WTC11 (cell line): Measurements from ENCODE around the gene ZNF519. TPM values are rescaled to one million over a fixed set of nuclear protein-coding genes. Genes with fewer than 3 reads are reported as not detected.

Experiments used
- ATAC-seq: fragments of 200-7000 bp; cut with Tn5 transposase; 2 replicates; pipeline ENCODE4 v1.10.0; 2021; ENCODE audit warnings: mild to moderate bottlenecking, moderate library complexity
- CTCF ChIA-PET: fragments of 300-600 bp; sonication (Branson Sonifier 250); formaldehyde crosslinking; loops from one replicate; lab custom pipeline; 2021; ENCODE audit warnings: antibody characterized with exemption; lab: Charles Lee
- POLR2A ChIA-PET: fragments of 350-600 bp; sonication (Branson Sonifier 250); formaldehyde crosslinking; loops from one replicate; lab custom pipeline; 2021; ENCODE audit warnings: antibody characterized with exemption; lab: Charles Lee
- DNase-seq: peaks from one replicate; pipeline ENCODE4 v3.0.0; 2021; ENCODE audit warnings: low spot score
- H3K27ac Mint-ChIP-seq: 2 replicates; pipeline ENCODE4 v1.8.0; 2021; ENCODE audit warnings: mixed read lengths
- H3K27me3 Mint-ChIP-seq: 2 replicates; pipeline ENCODE4 v1.8.0; 2021; ENCODE audit warnings: low read depth, mild to moderate bottlenecking, moderate library complexity, mixed read lengths
- H3K36me3 Mint-ChIP-seq: 2 replicates; pipeline ENCODE4 v1.8.0; 2021; ENCODE audit warnings: mixed read lengths
- H3K4me1 Mint-ChIP-seq: 2 replicates; pipeline ENCODE4 v1.8.0; 2022; ENCODE audit warnings: mixed read lengths
- H3K4me3 Mint-ChIP-seq: 2 replicates; pipeline ENCODE4 v1.8.0; 2021; ENCODE audit warnings: mild to moderate bottlenecking, moderate library complexity, mixed read lengths
- H3K9me3 Mint-ChIP-seq: 2 replicates; pipeline ENCODE4 v1.8.0; 2021; ENCODE audit warnings: mixed read lengths
- ATF2 ChIP-seq: sonication (generic); formaldehyde crosslinking; IDR thresholded peaks from 2 replicates; pipeline ENCODE4 v1.8.1; 2022; ENCODE audit warnings: low read depth, missing genetic modification reagents, borderline replicate concordance
- CTCF ChIP-seq: fragments of 200-600 bp; IDR thresholded peaks from 2 replicates; pipeline ENCODE4 v1.8.0; 2022; ENCODE audit warnings: antibody characterized with exemption
- ESRRA ChIP-seq: sonication (generic); formaldehyde crosslinking; IDR thresholded peaks from 2 replicates; pipeline ENCODE4 v1.8.1; 2022; ENCODE audit warnings: mild to moderate bottlenecking, missing genetic modification reagents, borderline replicate concordance
- FOXJ3 ChIP-seq: sonication (generic); formaldehyde crosslinking; IDR thresholded peaks from 2 replicates; pipeline ENCODE4 v1.9.0; 2021; ENCODE audit warnings: missing genetic modification reagents, mild to moderate bottlenecking, borderline replicate concordance
- GABPB1 ChIP-seq: sonication (generic); formaldehyde crosslinking; IDR thresholded peaks from 2 replicates; pipeline ENCODE4 v1.8.1; 2023; ENCODE audit warnings: mild to moderate bottlenecking, missing genetic modification reagents
- IRF2 ChIP-seq: sonication (generic); formaldehyde crosslinking; IDR thresholded peaks from 2 replicates; pipeline ENCODE4 v1.8.0; 2022; ENCODE audit warnings: low read depth, missing genetic modification reagents, borderline replicate concordance
- TCF7 ChIP-seq: sonication (generic); formaldehyde crosslinking; IDR thresholded peaks from 2 replicates; pipeline ENCODE4 v1.8.0; 2022; ENCODE audit warnings: mild to moderate bottlenecking, low read depth, missing genetic modification reagents, moderate library complexity
- TP53 ChIP-seq: sonication (generic); formaldehyde crosslinking; IDR thresholded peaks from 2 replicates; pipeline ENCODE4 v1.8.1; 2023; ENCODE audit warnings: mild to moderate bottlenecking, missing genetic modification reagents
- USF2 ChIP-seq: sonication (generic); formaldehyde crosslinking; IDR thresholded peaks from 2 replicates; pipeline ENCODE4 v1.8.1; 2023; ENCODE audit warnings: mild to moderate bottlenecking, missing genetic modification reagents, moderate library complexity
- ZNF121 ChIP-seq: sonication (generic); formaldehyde crosslinking; IDR thresholded peaks from 2 replicates; pipeline ENCODE4 v1.8.0; 2023; ENCODE audit warnings: missing genetic modification reagents
- ZNF396 ChIP-seq: fragments of 250-450 bp; sonication (Bioruptor Pico); IDR thresholded peaks from 2 replicates; pipeline ENCODE4 v1.8.0; 2021; ENCODE audit warnings: mild to moderate bottlenecking, moderate library complexity, borderline replicate concordance
- ZNF532 ChIP-seq: fragments of 250-450 bp; sonication (Bioruptor Pico); IDR thresholded peaks from 2 replicates; pipeline ENCODE4 v1.9.0; 2021; ENCODE audit warnings: mild to moderate bottlenecking, borderline replicate concordance
- total RNA-seq: library from RNA; stranded (reverse); gene quantifications from 3 replicates; pipeline ENCODE4 v1.2.3, GENCODE V29; 2021
- TF ChIP-seq, protein P1 (sequence below): sonication (generic); formaldehyde crosslinking; conservative IDR thresholded peaks from 2 replicates; pipeline ENCODE4 v1.8.1; 2022; ENCODE audit warnings: mild to moderate bottlenecking, missing genetic modification reagents
- TF ChIP-seq, protein P2 (sequence below): fragments of 250-450 bp; sonication (Bioruptor Pico); IDR thresholded peaks from 2 replicates; pipeline ENCODE4 v2.1.2; 2022; ENCODE audit warnings: mild to moderate bottlenecking, moderate library complexity

The ZNF519 gene
- total RNA-seq, 1 experiment from 2014 or later = 32.1 TPM

DNA sequence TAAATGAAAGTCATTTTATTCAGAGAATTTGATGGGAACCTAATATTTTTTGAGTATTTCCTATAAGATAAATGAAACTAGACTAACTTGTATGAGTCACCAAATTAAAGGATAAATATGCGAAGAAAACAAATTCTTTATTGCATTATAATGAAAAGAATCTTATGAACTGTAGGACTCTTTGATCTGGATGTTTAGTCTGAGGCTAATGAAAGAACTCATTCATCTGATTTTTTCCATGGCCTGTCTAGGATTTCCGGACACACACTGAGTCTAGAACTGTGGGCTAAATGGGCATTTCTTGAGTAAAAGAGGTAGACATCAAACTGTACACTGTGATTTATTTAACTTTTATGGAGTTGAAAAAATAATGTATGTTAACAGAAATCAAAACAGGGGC, 43.0 kb downstream of the ZNF519 start:
- no peak for DNase-seq
- POLR2A ChIA-PET = no interaction called here
- CTCF ChIA-PET = interaction anchor here (1.5 kb wide), 1 partner anchor 15 kb away, joined by 5 read pairs; no protein-coding TSS in a partner anchor
- TF ChIP-seq, protein P1, sequence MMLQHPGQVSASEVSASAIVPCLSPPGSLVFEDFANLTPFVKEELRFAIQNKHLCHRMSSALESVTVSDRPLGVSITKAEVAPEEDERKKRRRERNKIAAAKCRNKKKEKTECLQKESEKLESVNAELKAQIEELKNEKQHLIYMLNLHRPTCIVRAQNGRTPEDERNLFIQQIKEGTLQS (CRISPR knock-in tag) = no peak
- TF ChIP-seq TCF7 (CRISPR knock-in tag) (no peak), TP53 (CRISPR knock-in tag) (no peak), ATF2 (CRISPR knock-in tag) (no peak), USF2 (CRISPR knock-in tag) (no peak), GABPB1 (CRISPR knock-in tag) (no peak)
- Mint-ChIP-seq H3K4me3 (no peak overlapping the region), H3K4me1 (peaks cover 23% of the 10 kb centered on the region), H3K27me3 (no peaks in the 10 kb centered on the region), H3K27ac (no peak overlapping the region), H3K36me3 (no peaks in the 10 kb centered on the region), H3K9me3 (peaks cover 3% of the 10 kb centered on the region; the same call in 1 of the 2 replicates)
- no peak for ATAC-seq

- H3K36me3 Mint-ChIP-seq = no peaks in the 10 kb centered on the region
- TF ChIP-seq ESRRA (CRISPR knock-in tag) = no peak
- peak; percentile 66 for TF ChIP-seq CTCF
- peak; percentile 56; the same call in 1 of the 2 replicates for TF ChIP-seq ZNF121 (CRISPR knock-in tag)
- ChIA-PET POLR2A (no interaction called here), CTCF (interaction anchor here (0.6 to 5.7 kb wide), 20 partner anchors 13 to 279 kb away, joined by 3 to 68 read pairs (median 4); partner anchors contain the start of gene MC5R)
- H3K4me3 Mint-ChIP-seq = no peak overlapping the region
- H3K4me1 Mint-ChIP-seq = peaks cover 10% of the 10 kb centered on the region
- ATAC-seq (peak; percentile 88), DNase-seq (peak; percentile 47)
- H3K9me3 Mint-ChIP-seq = no peaks in the 10 kb centered on the region
- no peaks in the 10 kb centered on the region for H3K27me3 Mint-ChIP-seq
- H3K27ac Mint-ChIP-seq = no peak overlapping the region
Measured at GRCh38 chr18:14086458-14087231, 45.6 kb downstream of the ZNF519 start.

DNA sequence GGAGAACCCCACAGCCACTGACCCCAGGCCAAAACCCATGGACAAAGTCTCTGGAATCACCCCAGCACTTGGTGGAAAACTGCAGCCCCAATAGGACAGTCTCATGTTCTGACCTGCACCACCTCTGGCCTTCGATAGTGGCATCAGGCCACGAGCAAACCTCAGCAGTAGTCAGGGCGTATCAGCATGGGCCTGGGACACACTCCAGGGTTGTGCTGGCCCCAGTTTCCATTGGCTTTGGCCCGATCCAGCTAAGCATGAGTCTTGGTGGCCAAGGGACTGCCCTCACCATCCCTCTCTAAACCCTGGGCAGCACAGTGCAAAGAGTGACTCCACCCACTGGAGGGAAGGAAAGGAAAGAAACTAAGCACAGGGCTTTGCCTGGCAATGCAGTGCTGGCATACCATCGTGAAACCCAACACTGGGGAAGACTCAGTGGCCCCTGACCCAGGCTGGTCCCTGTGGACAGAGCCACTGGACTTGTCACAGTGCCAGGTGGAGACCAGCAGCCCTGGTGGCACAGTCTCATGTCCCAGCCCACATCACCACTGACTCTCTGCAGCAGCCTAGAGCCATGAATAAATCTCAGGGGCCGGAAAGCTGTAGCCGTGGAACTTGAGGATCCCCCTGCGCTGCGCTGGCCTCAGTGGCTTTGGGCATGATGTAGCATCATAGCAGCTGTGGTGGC, 46.3 kb downstream of the ZNF519 start:
- ATAC-seq = peak; percentile 53
- Mint-ChIP-seq H3K4me1 (peaks cover 5% of the 10 kb centered on the region; the same call in 1 of the 2 replicates), H3K4me3 (no peak overlapping the region), H3K27ac (no peak overlapping the region), H3K27me3 (no peaks in the 10 kb centered on the region), H3K36me3 (no peaks in the 10 kb centered on the region), H3K9me3 (no peaks in the 10 kb centered on the region)
- ChIA-PET CTCF (interaction anchor here (0.6 to 5.7 kb wide), 14 partner anchors 12 to 278 kb away, joined by 3 to 68 read pairs (median 5); partner anchors contain the start of gene MC5R), POLR2A (no interaction called here)
- no peak for DNase-seq
- TF ChIP-seq ZNF532 = no peak
- no peak for TF ChIP-seq FOXJ3
- TF ChIP-seq, protein P2, sequence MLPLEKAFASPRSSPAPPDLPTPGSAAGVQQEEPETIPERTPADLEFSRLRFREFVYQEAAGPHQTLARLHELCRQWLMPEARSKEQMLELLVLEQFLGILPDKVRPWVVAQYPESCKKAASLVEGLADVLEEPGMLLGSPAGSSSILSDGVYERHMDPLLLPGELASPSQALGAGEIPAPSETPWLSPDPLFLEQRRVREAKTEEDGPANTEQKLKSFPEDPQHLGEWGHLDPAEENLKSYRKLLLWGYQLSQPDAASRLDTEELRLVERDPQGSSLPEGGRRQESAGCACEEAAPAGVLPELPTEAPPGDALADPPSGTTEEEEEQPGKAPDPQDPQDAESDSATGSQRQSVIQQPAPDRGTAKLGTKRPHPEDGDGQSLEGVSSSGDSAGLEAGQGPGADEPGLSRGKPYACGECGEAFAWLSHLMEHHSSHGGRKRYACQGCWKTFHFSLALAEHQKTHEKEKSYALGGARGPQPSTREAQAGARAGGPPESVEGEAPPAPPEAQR (CRISPR knock-in tag) = no peak
- no peak for TF ChIP-seq CTCF
- TF ChIP-seq IRF2 (CRISPR knock-in tag) = no peak
- no peak for TF ChIP-seq ZNF396 (CRISPR knock-in tag)
- no peak for TF ChIP-seq USF2 (CRISPR knock-in tag)
